AG09309 (cell line): ENCODE measurements around the gene ANKRD42.
A peak's percentile ranks its signal among the peaks of the same experiment; 100 is the strongest.

Experiments used
- DNase-seq: peaks from one replicate; pipeline ENCODE4 v3.0.0-alpha.2; 2010; ENCODE audit warnings: low read depth
- H3K4me3 ChIP-seq: 2 replicates; pipeline ENCODE4 v1.5.1; 2011; ENCODE audit warnings: mild to moderate bottlenecking, low read depth, low read length, moderate library complexity; ENCODE audit not compliant: control insufficient read depth
- CTCF ChIP-seq: IDR thresholded peaks from 2 replicates; pipeline ENCODE4 v1.5.1; 2011; ENCODE audit warnings: mild to moderate bottlenecking, low read depth, low read length, inconsistent platforms; ENCODE audit not compliant: insufficient read depth, control insufficient read depth; ENCODE audit errors: missing control alignments

ANKRD42 gene

GRCh38 chr11:83285151-83285770, 91.7 kb downstream of the ANKRD42 start:
- H3K4me3 ChIP-seq: peak overlapping the region; percentile 98
- TF ChIP-seq CTCF: no peak
- no peak for DNase-seq

- H3K4me3 ChIP-seq: peak within 1 kb of the TSS; percentile 98
- peak; percentile 33 for TF ChIP-seq CTCF
- peak; percentile 91 for DNase-seq
Measured at GRCh38 chr11:83285771-83286528, 92.4 kb downstream of the ANKRD42 start, which contains the start of gene CCDC90B. Gene CCDC90B (minus strand): TSS chr11:83286367. CDS start chr11:83285972, 395 bp downstream.

GRCh38 chr11:83287631-83288030, 94.1 kb downstream of the ANKRD42 start:
- DNase-seq: no peak
- TF ChIP-seq CTCF: no peak
- no peak overlapping the region for H3K4me3 ChIP-seq

GRCh38 chr11:83292709-83293456, 99.4 kb downstream of the ANKRD42 start:
- H3K4me3 ChIP-seq: no peak overlapping the region; the same call in 1 of the 2 replicates
- DNase-seq: peak; percentile 40

GRCh38 chr11:83293457-83293774, 99.9 kb downstream of the ANKRD42 start:
- H3K4me3 ChIP-seq: no peak overlapping the region
- TF ChIP-seq CTCF: no peak
- DNase-seq: no peak

More at GRCh38 chr11:83292709-83293456, 99.4 kb downstream of the ANKRD42 start:
- peak; percentile 80 for TF ChIP-seq CTCF

GRCh38 chr11:83294208-83294607, 100.7 kb downstream of the ANKRD42 start:
- no peak overlapping the region for H3K4me3 ChIP-seq
- TF ChIP-seq CTCF: no peak
- no peak for DNase-seq
